Progenitor cell of endocrine pancreas (in vitro differentiated cells): Measurements from ENCODE around the gene ABCC8. TPM values are rescaled to one million over a fixed set of nuclear protein-coding genes. Genes with fewer than 3 reads are reported as not detected.

Experiments
- DNase-seq: peaks from one replicate; pipeline ENCODE4 v3.0.0; 2021; ENCODE audit warnings: low spot score; ENCODE audit not compliant: unreplicated experiment
- H3K27ac Mint-ChIP-seq: 2 replicates; pipeline ENCODE4 v1.8.0; 2021; ENCODE audit warnings: mild to moderate bottlenecking, moderate library complexity, mixed read lengths
- H3K27me3 Mint-ChIP-seq: 2 replicates; pipeline ENCODE4 v1.8.0; 2021; ENCODE audit warnings: mixed read lengths
- H3K36me3 Mint-ChIP-seq: 2 replicates; pipeline ENCODE4 v1.8.0; 2022; ENCODE audit warnings: mixed read lengths; ENCODE audit not compliant: insufficient read depth
- H3K4me1 Mint-ChIP-seq: 2 replicates; pipeline ENCODE4 v1.8.0; 2021; ENCODE audit warnings: low read depth, mixed read lengths
- H3K4me3 Mint-ChIP-seq: 2 replicates; pipeline ENCODE4 v1.8.0; 2021; ENCODE audit warnings: low read depth, mild to moderate bottlenecking, moderate library complexity, mixed read lengths
- H3K9me3 Mint-ChIP-seq: 2 replicates; pipeline ENCODE4 v1.8.0; 2021; ENCODE audit warnings: low read depth, mixed read lengths
- total RNA-seq: library from RNA; stranded (reverse); gene quantifications from 2 replicates; pipeline ENCODE4 v1.2.1, GENCODE V29; 2021
- TF ChIP-seq, protein P1 (sequence below): fragments of 200-600 bp; sonication (generic); IDR thresholded peaks from one replicate; pipeline ENCODE4 v1.5.0; 2021; ENCODE audit warnings: antibody characterized with exemption, mild to moderate bottlenecking; ENCODE audit not compliant: unreplicated experiment

ABCC8 gene
- total RNA-seq, 1 donor from 2014 or later, result 23.9 TPM

DNA sequence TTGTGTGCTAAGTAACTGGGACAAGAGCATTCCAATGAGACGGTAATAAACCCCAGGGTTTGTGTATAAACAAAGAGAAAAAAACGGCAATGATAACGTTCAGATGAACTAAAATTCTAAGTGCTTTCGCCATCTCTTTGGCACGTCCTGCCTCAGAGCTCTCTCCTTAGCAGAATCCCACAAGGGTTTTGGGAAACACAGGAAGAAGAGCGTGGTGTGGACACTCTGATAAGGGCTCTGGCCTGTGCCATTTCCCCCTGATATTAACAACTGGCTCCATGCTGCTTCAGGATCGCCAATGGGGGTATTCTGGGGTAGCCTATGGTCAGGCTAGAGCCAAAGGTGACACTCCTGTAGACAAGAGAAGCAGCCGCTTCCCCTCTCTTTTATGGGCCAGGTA is 18.4 kb downstream of the ABCC8 start:
- no peak for DNase-seq
- no peaks in the 10 kb centered on the region for H3K4me1 Mint-ChIP-seq
- H3K4me3 Mint-ChIP-seq, result no peak overlapping the region
- H3K27me3 Mint-ChIP-seq, result peaks cover 24% of the 10 kb centered on the region
- no peak overlapping the region for H3K27ac Mint-ChIP-seq
- H3K36me3 Mint-ChIP-seq, result no peaks in the 10 kb centered on the region
- TF ChIP-seq, protein P1, sequence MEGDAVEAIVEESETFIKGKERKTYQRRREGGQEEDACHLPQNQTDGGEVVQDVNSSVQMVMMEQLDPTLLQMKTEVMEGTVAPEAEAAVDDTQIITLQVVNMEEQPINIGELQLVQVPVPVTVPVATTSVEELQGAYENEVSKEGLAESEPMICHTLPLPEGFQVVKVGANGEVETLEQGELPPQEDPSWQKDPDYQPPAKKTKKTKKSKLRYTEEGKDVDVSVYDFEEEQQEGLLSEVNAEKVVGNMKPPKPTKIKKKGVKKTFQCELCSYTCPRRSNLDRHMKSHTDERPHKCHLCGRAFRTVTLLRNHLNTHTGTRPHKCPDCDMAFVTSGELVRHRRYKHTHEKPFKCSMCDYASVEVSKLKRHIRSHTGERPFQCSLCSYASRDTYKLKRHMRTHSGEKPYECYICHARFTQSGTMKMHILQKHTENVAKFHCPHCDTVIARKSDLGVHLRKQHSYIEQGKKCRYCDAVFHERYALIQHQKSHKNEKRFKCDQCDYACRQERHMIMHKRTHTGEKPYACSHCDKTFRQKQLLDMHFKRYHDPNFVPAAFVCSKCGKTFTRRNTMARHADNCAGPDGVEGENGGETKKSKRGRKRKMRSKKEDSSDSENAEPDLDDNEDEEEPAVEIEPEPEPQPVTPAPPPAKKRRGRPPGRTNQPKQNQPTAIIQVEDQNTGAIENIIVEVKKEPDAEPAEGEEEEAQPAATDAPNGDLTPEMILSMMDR, result no peak
- H3K9me3 Mint-ChIP-seq, result no peaks in the 10 kb centered on the region

DNA sequence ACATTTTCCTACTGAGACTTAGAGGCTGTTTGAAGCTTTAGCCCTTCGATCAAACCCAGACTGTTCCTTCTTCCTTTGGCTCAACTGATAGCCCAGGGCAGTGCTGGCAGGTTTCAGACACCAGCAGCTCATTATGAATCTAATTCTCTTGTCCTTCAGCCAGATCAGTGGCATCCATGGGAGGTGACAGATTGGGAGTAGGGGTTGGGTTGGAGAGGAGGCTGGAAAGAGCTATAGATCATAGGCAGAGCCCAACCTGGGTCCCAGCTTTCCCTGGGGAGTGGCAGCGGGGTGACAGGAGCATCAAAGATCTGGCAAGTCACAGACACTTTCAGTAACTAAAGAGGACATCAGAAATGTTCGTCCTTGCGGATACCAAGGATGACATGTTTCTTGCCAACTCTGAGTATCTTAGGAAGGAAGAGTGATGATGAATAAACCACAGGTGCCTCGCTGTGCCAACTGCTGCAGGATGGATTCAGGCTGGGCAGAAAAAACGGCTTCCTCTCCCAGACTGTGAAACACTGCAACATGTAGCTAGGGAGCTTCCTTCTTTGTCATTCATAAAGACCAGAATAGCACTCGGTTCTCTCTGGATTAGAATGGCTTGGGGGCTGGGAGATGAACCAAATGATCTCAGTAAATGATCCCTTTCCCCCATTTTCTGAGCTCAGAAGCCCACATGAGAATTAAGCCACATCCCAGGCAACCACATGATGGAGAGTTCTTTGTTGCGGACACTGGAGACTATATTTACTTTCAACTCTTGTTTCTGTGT is 19.1 kb downstream of the ABCC8 start:
- Mint-ChIP-seq H3K36me3 (no peaks in the 10 kb centered on the region), H3K27ac (no peak overlapping the region), H3K9me3 (no peaks in the 10 kb centered on the region), H3K4me1 (no peaks in the 10 kb centered on the region), H3K4me3 (no peak overlapping the region), H3K27me3 (peaks cover 25% of the 10 kb centered on the region)
- no peak for DNase-seq
- TF ChIP-seq, protein P1, result no peak

DNA sequence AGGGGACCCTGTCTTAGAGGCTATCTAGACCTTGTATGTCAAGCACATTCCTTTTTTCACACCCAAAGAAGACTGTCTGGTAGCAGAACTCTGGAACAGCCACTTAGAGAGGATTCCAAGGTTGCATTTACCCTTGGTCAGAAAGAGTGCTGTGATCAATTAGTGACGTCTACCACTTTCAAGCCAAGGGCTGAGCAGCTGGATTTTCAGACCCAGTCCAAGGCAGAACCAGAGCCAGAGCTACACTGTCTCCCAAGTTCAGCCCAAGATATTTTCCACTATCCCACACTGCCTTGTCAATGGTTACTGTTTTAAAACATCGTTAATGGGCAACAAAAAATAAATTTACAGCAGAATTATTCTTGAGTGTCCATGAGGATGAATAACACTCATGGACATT is 24.0 kb downstream of the ABCC8 start:
- Mint-ChIP-seq H3K4me3 (no peak overlapping the region), H3K4me1 (no peaks in the 10 kb centered on the region), H3K9me3 (no peaks in the 10 kb centered on the region), H3K27ac (no peak overlapping the region), H3K27me3 (peaks cover 21% of the 10 kb centered on the region), H3K36me3 (no peaks in the 10 kb centered on the region)
- DNase-seq, result no peak
- TF ChIP-seq, protein P1, result no peak

DNA sequence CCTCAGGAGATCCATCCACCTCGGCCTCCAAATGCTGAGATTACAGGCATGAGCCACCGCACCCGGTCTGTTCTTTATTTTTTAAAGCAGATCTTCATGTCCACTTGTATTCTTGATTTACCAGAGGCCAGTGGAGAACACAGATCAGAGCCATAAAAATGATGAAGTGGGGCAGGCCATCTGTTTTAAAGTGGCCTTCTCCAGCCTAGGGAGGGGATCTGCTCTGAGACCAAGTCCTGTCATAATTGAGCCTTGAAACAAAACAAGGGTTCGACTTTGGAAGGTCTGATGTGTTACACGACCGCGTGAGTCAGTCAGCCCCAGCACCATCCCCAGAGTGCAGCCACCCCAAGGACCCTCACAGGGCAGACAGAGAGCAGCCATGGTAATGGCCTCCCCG is 27.5 kb downstream of the ABCC8 start:
- no peak for DNase-seq
- Mint-ChIP-seq H3K4me3 (no peak overlapping the region), H3K27ac (no peak overlapping the region), H3K36me3 (no peaks in the 10 kb centered on the region), H3K9me3 (no peaks in the 10 kb centered on the region), H3K4me1 (no peaks in the 10 kb centered on the region), H3K27me3 (peaks cover 18% of the 10 kb centered on the region)
- TF ChIP-seq, protein P1, result no peak

DNA sequence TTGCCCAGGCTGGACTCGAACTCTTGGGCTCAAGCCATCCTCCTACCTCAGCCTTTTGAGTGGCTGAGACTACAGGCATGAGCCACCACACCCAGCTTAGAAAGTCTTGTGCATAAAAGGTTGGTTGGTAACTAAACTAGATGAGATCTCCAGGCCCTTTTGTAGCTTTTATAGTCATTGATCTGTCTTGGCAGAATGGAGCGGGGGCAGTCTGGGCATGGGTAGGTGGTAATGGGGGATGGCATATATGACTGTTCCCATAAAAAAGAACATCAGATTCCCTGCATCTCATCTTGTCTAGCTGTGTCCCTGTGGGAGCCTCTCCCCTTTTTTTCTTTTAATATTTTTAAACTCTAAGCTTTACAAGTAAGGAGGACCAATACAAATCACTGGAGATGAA is 30.2 kb downstream of the ABCC8 start:
- H3K9me3 Mint-ChIP-seq, result no peaks in the 10 kb centered on the region

More for the DNA sequence above, 30.2 kb downstream of the ABCC8 start:
- no peaks in the 10 kb centered on the region for H3K36me3 Mint-ChIP-seq
- H3K27me3 Mint-ChIP-seq, result peaks cover 29% of the 10 kb centered on the region
- H3K27ac Mint-ChIP-seq, result no peak overlapping the region
- H3K4me3 Mint-ChIP-seq, result no peak overlapping the region
- TF ChIP-seq, protein P1, result no peak
- no peak for DNase-seq
- H3K4me1 Mint-ChIP-seq, result no peaks in the 10 kb centered on the region
